Fibroblast of villous mesenchyme (primary cell): Measurements from ENCODE around the gene COL5A2. TPM values are rescaled to one million over a fixed set of nuclear protein-coding genes. Genes with fewer than 3 reads are reported as not detected.

Experiments used
- DNase-seq: peaks from one replicate; pipeline ENCODE4 v3.0.0-alpha.2; 2010; ENCODE audit warnings: low read depth
- H3K4me3 ChIP-seq: 2 replicates; pipeline ENCODE4 v1.5.1; 2011; ENCODE audit warnings: low read depth, mild to moderate bottlenecking, low read length
- CTCF ChIP-seq: IDR thresholded peaks from 2 replicates; pipeline ENCODE4 v1.5.1; 2012; ENCODE audit warnings: low read depth, mild to moderate bottlenecking, low read length; ENCODE audit not compliant: insufficient read depth
- total RNA-seq: library from RNA; depleted of rRNA; stranded (reverse); fragments of >200 nt; gene quantifications from 2 replicates; pipeline ENCODE4 v1.2.3, GENCODE V29; 2012

Gene COL5A2
- total RNA-seq, 1 donor = 693 TPM

- DNase-seq = no peak
- no peak overlapping the region for H3K4me3 ChIP-seq
- no peak for TF ChIP-seq CTCF
Measured at GRCh38 chr2:189146553-189146952, 33.0 kb downstream of the COL5A2 start.

- no peak overlapping the region for H3K4me3 ChIP-seq
- no peak for TF ChIP-seq CTCF
- DNase-seq = peak; percentile 61
Measured at GRCh38 chr2:189144700-189145211, 34.8 kb downstream of the COL5A2 start.

- no peak overlapping the region for H3K4me3 ChIP-seq
- DNase-seq = peak; percentile 94
- TF ChIP-seq CTCF = no peak
Measured at GRCh38 chr2:189143925-189144324, 35.6 kb downstream of the COL5A2 start.

GRCh38 chr2:189142893-189143759 lies 36.4 kb downstream of the COL5A2 start:
- TF ChIP-seq CTCF = peak; percentile 60
- peak; percentile 41 for DNase-seq
- H3K4me3 ChIP-seq = no peak overlapping the region

GRCh38 chr2:189138800-189139199 lies 40.8 kb downstream of the COL5A2 start:
- H3K4me3 ChIP-seq = no peak overlapping the region
- DNase-seq = no peak
- TF ChIP-seq CTCF = no peak

GRCh38 chr2:189137519-189137918 lies 42.0 kb downstream of the COL5A2 start:
- DNase-seq = no peak
- TF ChIP-seq CTCF = no peak

More at GRCh38 chr2:189137519-189137918, 42.0 kb downstream of the COL5A2 start:
- no peak overlapping the region for H3K4me3 ChIP-seq
